Activated CD4-positive, alpha-beta T cell treated with anti-CD3 and anti-CD28 coated beads for 48 hours (primary cell): ENCODE measurements around the gene BMERB1.
"Not testable (repeated sequence)": the region's sequence is repeated elsewhere in the genome, so short reads cannot be mapped to it uniquely, and the experiment has no call there.

Source experiments
- DNase-seq: peaks from one replicate; pipeline ENCODE4 v3.0.0-alpha.2; 2020

BMERB1 gene

GRCh38 chr16:15597135-15597534 is 162.7 kb downstream of the BMERB1 start:
- no peak for DNase-seq

GRCh38 chr16:15597822-15598647 is 163.6 kb downstream of the BMERB1 start:
- no peak for DNase-seq

GRCh38 chr16:15598648-15599190 is 164.3 kb downstream of the BMERB1 start:
- peak; percentile 24 for DNase-seq

GRCh38 chr16:15599303-15600070 is 165.1 kb downstream of the BMERB1 start:
- DNase-seq: no peak

- DNase-seq: no peak
Measured at GRCh38 chr16:15601212-15601879, 167.0 kb downstream of the BMERB1 start.

GRCh38 chr16:15602285-15603044 is 168.1 kb downstream of the BMERB1 start:
- DNase-seq: no peak

- DNase-seq: no peak
Measured at GRCh38 chr16:15604460-15605440, 170.4 kb downstream of the BMERB1 start.

- no peak for DNase-seq
Measured at GRCh38 chr16:15605839-15606517, 171.6 kb downstream of the BMERB1 start.

- DNase-seq: no peak
Measured at GRCh38 chr16:15606518-15607220, 172.3 kb downstream of the BMERB1 start.

- not testable (repeated sequence) for DNase-seq
Measured at GRCh38 chr16:15607221-15607699, 172.9 kb downstream of the BMERB1 start.

- DNase-seq: no peak
Measured at GRCh38 chr16:15607700-15608396, 173.5 kb downstream of the BMERB1 start.

- DNase-seq: no peak
Measured at GRCh38 chr16:15608398-15609285, 174.3 kb downstream of the BMERB1 start.

GRCh38 chr16:15609286-15609649 is 174.9 kb downstream of the BMERB1 start:
- no peak for DNase-seq

GRCh38 chr16:15610369-15610871 is 176.0 kb downstream of the BMERB1 start:
- DNase-seq: peak; percentile 54

- DNase-seq: no peak
Measured at GRCh38 chr16:15611610-15612009, 177.2 kb downstream of the BMERB1 start.

- no peak for DNase-seq
Measured at GRCh38 chr16:15613676-15614075, 179.3 kb downstream of the BMERB1 start.

GRCh38 chr16:15616012-15616411 is 181.6 kb downstream of the BMERB1 start:
- DNase-seq: no peak
